ENCODE data around the gene UGP2. TPM values are rescaled to one million over a fixed set of nuclear protein-coding genes. Genes with fewer than 3 reads are reported as not detected.

UGP2 gene
- total RNA-seq, 1 experiment from 2014 or later: 324 TPM

Other genes starting within 250 kb of the UGP2 start
- gene VPS54, start 177.5 kb downstream of the UGP2 start, total RNA-seq (2014; rRNA removed; shearing (Covaris generic)): 19.9 and 26.3 TPM in 2 replicates